ENCODE data around the gene POLE.

POLE gene

DNA sequence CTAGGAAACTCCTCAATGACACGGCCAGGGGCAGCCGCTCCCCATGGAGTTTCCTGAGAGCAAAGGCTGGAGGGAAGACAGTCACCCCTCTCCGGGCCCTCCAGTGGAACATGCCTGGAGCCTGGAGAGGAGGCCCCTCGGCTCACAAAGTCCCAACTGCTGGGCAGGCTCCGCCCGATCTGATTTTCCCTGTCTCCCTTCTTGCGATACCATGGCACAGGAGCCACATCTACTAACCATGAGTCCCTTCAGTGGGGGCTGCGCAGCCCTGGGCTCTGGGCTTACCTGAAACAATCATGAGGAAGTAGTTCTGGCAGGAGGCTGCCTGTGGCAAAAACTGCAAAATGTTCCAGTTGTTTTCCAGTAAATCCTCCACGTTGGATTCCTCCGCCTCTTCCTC, 53.2 kb downstream of the POLE start:
- no peaks in the 10 kb centered on the region for H3K4me1 ChIP-seq (ENCODE audit: control insufficient read depth in 1 of 2, insufficient read depth in 2 of 2, low read length in 2 of 2)
- H3K36me3 ChIP-seq (ENCODE audit: control insufficient read depth in 1 of 2, insufficient read depth in 2 of 2, low read length in 2 of 2) = peaks cover 39 to 76% of the 10 kb centered on the region in 2 donors
- H3K9me3 ChIP-seq (ENCODE audit: control insufficient read depth in 1 of 2, low read length in 2 of 2) = no peaks in the 10 kb centered on the region
- no peak overlapping the region for H3K27ac ChIP-seq (ENCODE audit: low read length)
- H3K4me3 ChIP-seq (ENCODE audit: low read depth in 1 of 2, low read length in 2 of 2) = no peak overlapping the region
- no peaks in the 10 kb centered on the region for H3K27me3 ChIP-seq (ENCODE audit: low read depth, low read length)

- Histone ChIP-seq H3K4me1 (ENCODE audit: control insufficient read depth in 1 of 2, insufficient read depth in 2 of 2, low read length in 2 of 2) (no peaks in the 10 kb centered on the region), H3K4me3 (ENCODE audit: low read depth in 1 of 2, low read length in 2 of 2) (no peak overlapping the region), H3K27me3 (ENCODE audit: low read depth, low read length) (no peaks in the 10 kb centered on the region), H3K9me3 (ENCODE audit: control insufficient read depth in 1 of 2, low read length in 2 of 2) (no peaks in the 10 kb centered on the region), H3K27ac (ENCODE audit: low read length) (no peak overlapping the region), H3K36me3 (ENCODE audit: control insufficient read depth in 1 of 2, insufficient read depth in 2 of 2, low read length in 2 of 2) (peaks cover 39 to 78% of the 10 kb centered on the region in 2 donors)
Observed at GRCh38 chr12:132633398-132633797, 53.7 kb downstream of the POLE start.

- peaks cover 35 to 73% of the 10 kb centered on the region in 2 donors for H3K36me3 ChIP-seq (ENCODE audit: control insufficient read depth in 1 of 2, insufficient read depth in 2 of 2, low read length in 2 of 2)
- no peak overlapping the region for H3K27ac ChIP-seq (ENCODE audit: low read length)
- no peaks in the 10 kb centered on the region for H3K9me3 ChIP-seq (ENCODE audit: control insufficient read depth in 1 of 2, low read length in 2 of 2)
- H3K4me1 ChIP-seq (ENCODE audit: control insufficient read depth in 1 of 2, insufficient read depth in 2 of 2, low read length in 2 of 2) = no peaks in the 10 kb centered on the region
- H3K4me3 ChIP-seq (ENCODE audit: low read depth in 1 of 2, low read length in 2 of 2) = no peak overlapping the region
- H3K27me3 ChIP-seq (ENCODE audit: low read depth, low read length) = no peaks in the 10 kb centered on the region
Observed at GRCh38 chr12:132632521-132633228, 54.5 kb downstream of the POLE start.

DNA sequence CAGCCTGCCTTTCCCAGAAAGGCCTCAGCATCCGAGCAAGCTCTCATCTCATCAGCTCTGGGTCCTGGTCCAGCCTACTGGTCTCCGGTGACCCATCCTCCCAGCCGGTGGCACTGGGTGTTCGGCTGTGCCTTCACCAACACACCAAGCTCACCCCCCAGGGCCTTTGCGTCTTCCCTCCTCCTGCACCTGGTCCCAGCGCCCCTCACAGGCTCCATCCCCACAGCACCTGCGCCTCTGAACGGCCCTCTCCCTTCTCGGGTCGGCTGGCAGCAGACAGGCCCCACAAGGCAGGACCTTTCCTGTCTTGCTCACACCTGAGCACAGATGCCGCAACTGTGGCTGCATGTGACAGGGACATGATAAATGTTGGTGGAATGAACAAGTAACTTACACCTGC, 55.5 kb downstream of the POLE start:
- no peaks in the 10 kb centered on the region for H3K27me3 ChIP-seq (ENCODE audit: low read depth, low read length)
- H3K4me1 ChIP-seq (ENCODE audit: control insufficient read depth in 1 of 2, insufficient read depth in 2 of 2, low read length in 2 of 2) = no peaks in the 10 kb centered on the region
- H3K36me3 ChIP-seq (ENCODE audit: control insufficient read depth in 1 of 2, insufficient read depth in 2 of 2, low read length in 2 of 2) = peaks cover 30 to 64% of the 10 kb centered on the region in 2 donors
- H3K9me3 ChIP-seq (ENCODE audit: control insufficient read depth in 1 of 2, low read length in 2 of 2) = no peaks in the 10 kb centered on the region
- H3K27ac ChIP-seq (ENCODE audit: low read length) = no peak overlapping the region
- H3K4me3 ChIP-seq (ENCODE audit: low read depth in 1 of 2, low read length in 2 of 2) = no peak overlapping the region

- Histone ChIP-seq H3K4me1 (ENCODE audit: control insufficient read depth in 1 of 2, insufficient read depth in 2 of 2, low read length in 2 of 2) (no peaks in the 10 kb centered on the region), H3K36me3 (ENCODE audit: control insufficient read depth in 1 of 2, insufficient read depth in 2 of 2, low read length in 2 of 2) (peaks cover 26 to 61% of the 10 kb centered on the region in 2 donors), H3K4me3 (ENCODE audit: low read depth in 1 of 2, low read length in 2 of 2) (no peak overlapping the region), H3K27ac (ENCODE audit: low read length) (no peak overlapping the region), H3K27me3 (ENCODE audit: low read depth, low read length) (no peaks in the 10 kb centered on the region), H3K9me3 (ENCODE audit: control insufficient read depth in 1 of 2, low read length in 2 of 2) (no peaks in the 10 kb centered on the region)
Observed at GRCh38 chr12:132630672-132631071, 56.5 kb downstream of the POLE start.

GRCh38 chr12:132629330-132629729, 57.8 kb downstream of the POLE start:
- Histone ChIP-seq H3K9me3 (ENCODE audit: control insufficient read depth in 1 of 2, low read length in 2 of 2) (no peaks in the 10 kb centered on the region), H3K27me3 (ENCODE audit: low read depth, low read length) (no peaks in the 10 kb centered on the region)

GRCh38 chr12:132625731-132626430, 61.3 kb downstream of the POLE start:
- no peaks in the 10 kb centered on the region for H3K9me3 ChIP-seq (ENCODE audit: control insufficient read depth in 1 of 2, low read length in 2 of 2)
- no peaks in the 10 kb centered on the region for H3K27me3 ChIP-seq (ENCODE audit: low read depth, low read length)
- no peak overlapping the region for H3K4me3 ChIP-seq (ENCODE audit: low read depth in 1 of 2, low read length in 2 of 2)
- peaks cover 6 to 14% of the 10 kb centered on the region in 2 donors for H3K4me1 ChIP-seq (ENCODE audit: control insufficient read depth in 1 of 2, insufficient read depth in 2 of 2, low read length in 2 of 2)
- peaks cover 7 to 36% of the 10 kb centered on the region in 2 donors for H3K36me3 ChIP-seq (ENCODE audit: control insufficient read depth in 1 of 2, insufficient read depth in 2 of 2, low read length in 2 of 2)
- no peak overlapping the region for H3K27ac ChIP-seq (ENCODE audit: low read length)

More at GRCh38 chr12:132629330-132629729, 57.8 kb downstream of the POLE start:
- Histone ChIP-seq H3K36me3 (ENCODE audit: control insufficient read depth in 1 of 2, insufficient read depth in 2 of 2, low read length in 2 of 2) (peaks cover 21 to 65% of the 10 kb centered on the region in 2 donors), H3K4me3 (ENCODE audit: low read depth in 1 of 2, low read length in 2 of 2) (no peak overlapping the region), H3K4me1 (ENCODE audit: control insufficient read depth in 1 of 2, insufficient read depth in 2 of 2, low read length in 2 of 2) (no peaks in the 10 kb centered on the region), H3K27ac (ENCODE audit: low read length) (no peak overlapping the region)

GRCh38 chr12:132624910-132625630, 62.1 kb downstream of the POLE start:
- H3K4me1 ChIP-seq (ENCODE audit: control insufficient read depth in 1 of 2, insufficient read depth in 2 of 2, low read length in 2 of 2) = peaks cover 6 to 14% of the 10 kb centered on the region in 2 donors
- H3K36me3 ChIP-seq (ENCODE audit: control insufficient read depth in 1 of 2, insufficient read depth in 2 of 2, low read length in 2 of 2) = peaks cover 7 to 29% of the 10 kb centered on the region in 2 donors
- H3K4me3 ChIP-seq (ENCODE audit: low read depth in 1 of 2, low read length in 2 of 2) = no peak overlapping the region
- H3K9me3 ChIP-seq (ENCODE audit: control insufficient read depth in 1 of 2, low read length in 2 of 2) = no peaks in the 10 kb centered on the region
- H3K27ac ChIP-seq (ENCODE audit: low read length) = no peak overlapping the region
- no peaks in the 10 kb centered on the region for H3K27me3 ChIP-seq (ENCODE audit: low read depth, low read length)

DNA sequence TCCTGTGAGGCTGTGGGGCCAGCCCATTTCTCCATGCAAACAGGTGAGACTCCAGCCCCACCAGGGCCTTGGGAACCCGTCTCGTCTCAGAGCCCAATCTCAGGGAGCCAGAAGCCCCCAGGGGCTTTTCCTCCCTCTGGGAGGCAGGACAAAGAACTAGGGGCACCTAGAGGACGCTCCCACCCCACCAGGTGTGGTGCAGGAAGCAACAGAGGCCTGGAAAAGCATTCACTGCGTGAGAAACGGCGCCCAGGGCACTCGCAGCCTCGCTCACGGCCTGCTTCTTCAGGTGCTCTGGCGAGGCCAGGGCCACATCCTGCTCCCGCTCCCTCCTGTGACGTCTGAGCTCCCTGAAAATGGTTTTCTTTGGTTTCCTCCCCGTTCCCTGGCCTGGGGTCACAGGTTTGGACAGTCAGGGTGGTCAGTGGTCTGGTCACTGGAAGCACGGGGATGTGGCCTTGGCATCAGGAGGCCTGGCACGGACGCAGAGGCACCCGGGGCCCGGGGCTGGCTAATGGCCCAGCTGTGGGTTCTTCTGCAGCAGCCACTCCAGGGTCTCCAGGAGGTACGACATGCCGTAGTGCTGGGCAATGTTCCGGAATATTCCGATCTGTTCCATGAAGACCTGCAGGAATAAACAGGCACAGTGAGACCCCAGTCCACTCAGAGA, 62.8 kb downstream of the POLE start:
- no peaks in the 10 kb centered on the region for H3K9me3 ChIP-seq (ENCODE audit: control insufficient read depth in 1 of 2, low read length in 2 of 2)
- H3K4me1 ChIP-seq (ENCODE audit: control insufficient read depth in 1 of 2, insufficient read depth in 2 of 2, low read length in 2 of 2) = peaks cover 6 to 14% of the 10 kb centered on the region in 2 donors
- H3K27ac ChIP-seq (ENCODE audit: low read length) = no peak overlapping the region
- H3K4me3 ChIP-seq (ENCODE audit: low read depth in 1 of 2, low read length in 2 of 2) = no peak overlapping the region
- H3K27me3 ChIP-seq (ENCODE audit: low read depth, low read length) = no peaks in the 10 kb centered on the region
- peaks cover 0 to 27% of the 10 kb centered on the region in 2 donors for H3K36me3 ChIP-seq (ENCODE audit: control insufficient read depth in 1 of 2, insufficient read depth in 2 of 2, low read length in 2 of 2)

- Histone ChIP-seq H3K36me3 (ENCODE audit: control insufficient read depth in 1 of 2, insufficient read depth in 2 of 2, low read length in 2 of 2) (peaks cover 0 to 20% of the 10 kb centered on the region in 2 donors), H3K9me3 (ENCODE audit: control insufficient read depth in 1 of 2, low read length in 2 of 2) (no peaks in the 10 kb centered on the region), H3K4me3 (ENCODE audit: low read depth in 1 of 2, low read length in 2 of 2) (peak overlapping the region in 1 of 2 donors; percentile 30), H3K27ac (ENCODE audit: low read length) (peak overlapping the region; percentile 23), H3K27me3 (ENCODE audit: low read depth, low read length) (no peaks in the 10 kb centered on the region), H3K4me1 (ENCODE audit: control insufficient read depth in 1 of 2, insufficient read depth in 2 of 2, low read length in 2 of 2) (peaks cover 6 to 16% of the 10 kb centered on the region in 2 donors)
Observed at GRCh38 chr12:132623072-132623869, 63.9 kb downstream of the POLE start.
